ENCODE results near the gene LHCGR. TPM values are rescaled to one million over a fixed set of nuclear protein-coding genes. Genes with fewer than 3 reads are reported as not detected.
"Not testable (repeated sequence)": the region's sequence is repeated elsewhere in the genome, so short reads cannot be mapped to it uniquely, and the experiment has no call there.

LHCGR gene
- total RNA-seq, 1 experiment from 2014 or later, result not detected

GRCh38 chr2:48747319-48747718 lies 8.2 kb downstream of the LHCGR start:
- no peak for DNase-seq (ENCODE audit: low spot score)

- not testable (repeated sequence) for DNase-seq (ENCODE audit: low spot score)
These were observed 16.3 kb downstream of the LHCGR start for GRCh38 chr2:48739236-48739635.

GRCh38 chr2:48738806-48739205 lies 16.7 kb downstream of the LHCGR start:
- DNase-seq (ENCODE audit: low spot score), result peak; percentile 9

- no peak for DNase-seq (ENCODE audit: low spot score)
These were observed 19.3 kb downstream of the LHCGR start for GRCh38 chr2:48736251-48736650.

- DNase-seq (ENCODE audit: low spot score), result no peak
These were observed 20.8 kb downstream of the LHCGR start for GRCh38 chr2:48734576-48735303.

GRCh38 chr2:48733067-48733503 lies 22.4 kb downstream of the LHCGR start:
- DNase-seq (ENCODE audit: low spot score), result no peak

GRCh38 chr2:48728840-48729239 lies 26.7 kb downstream of the LHCGR start:
- no peak for DNase-seq (ENCODE audit: low spot score)

GRCh38 chr2:48728295-48728694 lies 27.2 kb downstream of the LHCGR start:
- DNase-seq (ENCODE audit: low spot score), result no peak

- DNase-seq (ENCODE audit: low spot score), result no peak
These were observed 28.0 kb downstream of the LHCGR start for GRCh38 chr2:48727560-48727959.

GRCh38 chr2:48725696-48726494 lies 29.6 kb downstream of the LHCGR start:
- peak; percentile 7 for DNase-seq (ENCODE audit: low spot score)

GRCh38 chr2:48724278-48724677 lies 31.2 kb downstream of the LHCGR start:
- no peak for DNase-seq (ENCODE audit: low spot score)

- no peak for DNase-seq (ENCODE audit: low spot score)
These were observed 32.4 kb downstream of the LHCGR start for GRCh38 chr2:48723129-48723528.

- no peak for DNase-seq (ENCODE audit: low spot score)
These were observed 33.1 kb downstream of the LHCGR start for GRCh38 chr2:48722391-48722790.

- no peak for DNase-seq (ENCODE audit: low spot score)
These were observed 34.4 kb downstream of the LHCGR start for GRCh38 chr2:48721158-48721557.

- DNase-seq (ENCODE audit: low spot score), result no peak
These were observed 35.9 kb downstream of the LHCGR start for GRCh38 chr2:48719480-48720177.

GRCh38 chr2:48717846-48718245 lies 37.7 kb downstream of the LHCGR start:
- DNase-seq (ENCODE audit: low spot score), result no peak

- DNase-seq (ENCODE audit: low spot score), result no peak
These were observed 39.6 kb downstream of the LHCGR start for GRCh38 chr2:48715956-48716355.

- DNase-seq (ENCODE audit: low spot score), result no peak
These were observed 40.3 kb downstream of the LHCGR start for GRCh38 chr2:48715042-48715899.

- no peak for DNase-seq (ENCODE audit: low spot score)
These were observed 41.3 kb downstream of the LHCGR start for GRCh38 chr2:48714245-48714644.

GRCh38 chr2:48713647-48714046 lies 41.9 kb downstream of the LHCGR start:
- no peak for DNase-seq (ENCODE audit: low spot score)

GRCh38 chr2:48712151-48712550 lies 43.4 kb downstream of the LHCGR start:
- DNase-seq (ENCODE audit: low spot score), result no peak
